ENCODE data around the gene MALRD1. TPM values are rescaled to one million over a fixed set of nuclear protein-coding genes. Genes with fewer than 3 reads are reported as not detected.

MALRD1 gene
- total RNA-seq, 2 donors from 2014 or later = 0.26 to 1.3 TPM

DNA sequence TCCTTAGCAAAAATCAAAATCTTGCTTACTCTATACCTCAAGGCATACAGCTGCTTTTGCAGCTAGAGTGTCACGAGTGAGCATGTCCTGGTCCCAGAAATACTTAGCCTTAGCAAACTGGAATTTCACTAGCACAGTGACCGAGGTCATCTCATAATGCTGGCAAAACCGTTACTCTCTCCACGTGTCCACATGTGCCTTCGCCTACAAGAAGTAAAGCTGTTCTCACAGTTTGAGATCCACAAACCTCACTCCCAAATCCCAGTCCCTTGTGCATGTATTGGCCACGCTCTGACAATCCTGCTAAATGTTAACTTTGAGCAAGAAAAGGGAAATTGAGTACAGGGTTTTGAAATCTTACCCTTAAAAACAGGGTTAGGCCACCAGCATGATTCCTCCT is 656.6 kb downstream of the MALRD1 start:
- H3K36me3 ChIP-seq (replicated peaks in 1 of 2; ENCODE audit: insufficient read depth in 1 of 2, low read depth in 2 of 2) = no peaks in the 10 kb centered on the region
- no peak overlapping the region for H3K4me3 ChIP-seq
- intact Hi-C loops (cut with DNase I) = no loop called here
- no peaks in the 10 kb centered on the region for H3K27me3 ChIP-seq
- WGBS, 2 donors = 58 to 62% methylated on average over 6 of the region's 6 CpGs
- no peaks in the 10 kb centered on the region for H3K4me1 ChIP-seq
- ATAC-seq (no peak), DNase-seq (no peak)
- no peaks in the 10 kb centered on the region for H3K9me3 ChIP-seq
- TF ChIP-seq POLR2A (IDR thresholded peaks at IDR 0.05) = no peak
- TF ChIP-seq, protein P1, sequence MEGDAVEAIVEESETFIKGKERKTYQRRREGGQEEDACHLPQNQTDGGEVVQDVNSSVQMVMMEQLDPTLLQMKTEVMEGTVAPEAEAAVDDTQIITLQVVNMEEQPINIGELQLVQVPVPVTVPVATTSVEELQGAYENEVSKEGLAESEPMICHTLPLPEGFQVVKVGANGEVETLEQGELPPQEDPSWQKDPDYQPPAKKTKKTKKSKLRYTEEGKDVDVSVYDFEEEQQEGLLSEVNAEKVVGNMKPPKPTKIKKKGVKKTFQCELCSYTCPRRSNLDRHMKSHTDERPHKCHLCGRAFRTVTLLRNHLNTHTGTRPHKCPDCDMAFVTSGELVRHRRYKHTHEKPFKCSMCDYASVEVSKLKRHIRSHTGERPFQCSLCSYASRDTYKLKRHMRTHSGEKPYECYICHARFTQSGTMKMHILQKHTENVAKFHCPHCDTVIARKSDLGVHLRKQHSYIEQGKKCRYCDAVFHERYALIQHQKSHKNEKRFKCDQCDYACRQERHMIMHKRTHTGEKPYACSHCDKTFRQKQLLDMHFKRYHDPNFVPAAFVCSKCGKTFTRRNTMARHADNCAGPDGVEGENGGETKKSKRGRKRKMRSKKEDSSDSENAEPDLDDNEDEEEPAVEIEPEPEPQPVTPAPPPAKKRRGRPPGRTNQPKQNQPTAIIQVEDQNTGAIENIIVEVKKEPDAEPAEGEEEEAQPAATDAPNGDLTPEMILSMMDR (IDR thresholded peaks at IDR 0.05) = no peak
- no peak overlapping the region for H3K27ac ChIP-seq

DNA sequence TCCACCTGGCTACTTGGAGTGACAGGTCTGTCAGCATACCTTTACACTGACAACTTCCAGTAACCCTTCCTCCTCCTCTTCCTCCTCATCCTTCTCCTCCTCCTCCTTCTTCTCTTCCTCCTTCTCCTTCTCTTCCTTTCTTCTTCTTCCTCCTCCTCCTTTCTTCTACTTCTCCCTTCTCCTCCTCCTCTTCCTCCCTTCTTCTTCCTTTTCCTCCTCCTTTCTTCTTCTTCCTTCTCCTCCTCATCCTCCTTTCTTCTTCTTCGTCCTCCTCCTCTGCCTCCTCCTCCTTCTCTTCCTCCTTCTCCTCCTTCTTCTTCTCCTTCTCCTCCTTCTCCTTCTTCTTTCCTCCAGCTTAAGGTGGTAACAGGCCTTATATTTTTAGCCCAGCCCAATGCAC is 658.3 kb downstream of the MALRD1 start:
- DNase-seq = no peak
- no peaks in the 10 kb centered on the region for H3K36me3 ChIP-seq (replicated peaks in 1 of 2; ENCODE audit: insufficient read depth in 1 of 2, low read depth in 2 of 2)
- no peak for ATAC-seq
- WGBS, 2 donors = 71 to 72% methylated on average over 1 of the region's 1 CpG
- H3K9me3 ChIP-seq = peaks cover 0 to 9% (median 0%) of the 10 kb centered on the region in 3 donors
- intact Hi-C loops (cut with DNase I) = no loop called here
- no peak overlapping the region for H3K27ac ChIP-seq
- no peaks in the 10 kb centered on the region for H3K4me1 ChIP-seq
- TF ChIP-seq, protein P1 (IDR thresholded peaks at IDR 0.05) = no peak
- TF ChIP-seq POLR2A (IDR thresholded peaks at IDR 0.05) = no peak
- no peak overlapping the region for H3K4me3 ChIP-seq
- H3K27me3 ChIP-seq = no peaks in the 10 kb centered on the region

DNA sequence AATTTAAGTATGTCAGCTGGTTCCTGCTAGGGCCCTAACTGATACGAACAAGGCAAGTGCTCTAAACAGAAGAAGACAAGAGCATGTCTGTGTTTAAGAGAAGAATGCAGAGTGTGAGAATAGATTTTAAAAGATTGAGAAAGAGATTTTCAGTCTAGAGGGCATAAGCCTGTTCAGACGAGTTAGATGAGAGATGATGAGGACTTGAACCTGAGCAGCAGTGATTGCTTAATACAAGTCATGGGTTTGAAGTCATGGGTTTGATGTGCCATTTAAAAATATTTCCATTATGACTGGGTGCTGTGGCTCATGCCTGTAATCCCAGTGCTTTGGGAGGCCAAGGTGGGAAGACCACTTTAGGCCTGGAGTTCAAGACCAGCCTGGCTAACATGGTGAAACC is 658.8 kb downstream of the MALRD1 start:
- WGBS, 2 donors = 50 to 68% methylated on average over 2 of the region's 2 CpGs
- H3K9me3 ChIP-seq = peaks cover 0 to 10% (median 0%) of the 10 kb centered on the region in 3 donors
- TF ChIP-seq POLR2A (IDR thresholded peaks at IDR 0.05) = no peak
- TF ChIP-seq, protein P1 (IDR thresholded peaks at IDR 0.05) = no peak
- no peak overlapping the region for H3K4me3 ChIP-seq
- ATAC-seq = no peak
- no peaks in the 10 kb centered on the region for H3K4me1 ChIP-seq
- H3K36me3 ChIP-seq (replicated peaks in 1 of 2; ENCODE audit: insufficient read depth in 1 of 2, low read depth in 2 of 2) = no peaks in the 10 kb centered on the region
- intact Hi-C loops (cut with DNase I) = no loop called here
- DNase-seq = no peak
- no peaks in the 10 kb centered on the region for H3K27me3 ChIP-seq
- no peak overlapping the region for H3K27ac ChIP-seq

DNA sequence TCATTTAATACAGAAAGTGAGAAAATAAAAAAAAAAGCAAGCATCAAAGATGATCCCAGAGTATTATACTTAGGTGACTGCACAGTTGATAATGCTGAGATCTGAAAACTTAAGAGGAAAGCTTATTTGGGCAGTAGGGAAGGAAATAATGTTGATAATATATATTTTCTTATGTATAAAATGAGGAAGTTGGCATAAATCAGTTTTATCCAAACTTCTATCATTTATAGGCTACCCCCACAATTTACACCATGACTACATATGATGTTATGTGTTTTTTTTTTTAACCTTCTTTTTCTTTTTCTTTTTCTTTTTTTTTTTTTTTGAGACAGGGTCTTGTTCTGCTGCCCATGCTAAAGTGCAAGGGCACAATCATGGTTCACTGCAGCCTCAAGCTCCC is 659.4 kb downstream of the MALRD1 start:
- no peak for ATAC-seq

DNA sequence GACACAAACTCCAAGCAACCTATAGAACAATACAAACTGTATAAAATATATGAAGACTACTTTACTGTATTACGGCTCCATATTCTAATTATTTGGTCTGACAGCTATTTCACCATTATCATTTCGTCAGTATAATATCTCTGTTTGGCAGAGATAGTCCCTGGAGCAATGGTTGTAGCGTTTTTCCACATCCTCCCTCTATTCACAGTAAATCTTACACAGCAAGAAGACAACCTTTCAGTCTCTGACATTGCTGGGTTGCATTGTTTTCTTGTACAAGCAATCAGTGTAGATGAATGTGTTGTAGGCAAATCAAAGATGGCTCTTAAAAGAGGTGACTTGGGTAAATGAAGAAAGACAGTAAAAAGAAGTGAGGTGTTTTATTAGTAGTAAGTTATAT is 662.0 kb downstream of the MALRD1 start:
- TF ChIP-seq, protein P1 (IDR thresholded peaks at IDR 0.05) = no peak
- no peak for TF ChIP-seq POLR2A (IDR thresholded peaks at IDR 0.05)
- ATAC-seq (no peak), DNase-seq (no peak)
- Histone ChIP-seq H3K4me1 (no peaks in the 10 kb centered on the region), H3K4me3 (no peak overlapping the region), H3K27me3 (no peaks in the 10 kb centered on the region), H3K9me3 (peaks cover 0 to 10% (median 0%) of the 10 kb centered on the region in 3 donors), H3K36me3 (replicated peaks in 1 of 2; ENCODE audit: insufficient read depth in 1 of 2, low read depth in 2 of 2) (no peaks in the 10 kb centered on the region), H3K27ac (no peak overlapping the region)
- 41 to 43% methylated on average over 3 of the region's 3 CpGs for WGBS, 2 donors
- intact Hi-C loops (cut with DNase I) = no loop called here

More for the DNA sequence above, 659.4 kb downstream of the MALRD1 start:
- intact Hi-C loops (cut with DNase I) = no loop called here
- no peaks in the 10 kb centered on the region for H3K4me1 ChIP-seq
- H3K27ac ChIP-seq = no peak overlapping the region
- TF ChIP-seq POLR2A (IDR thresholded peaks at IDR 0.05) = no peak
- H3K9me3 ChIP-seq = peaks cover 0 to 10% (median 0%) of the 10 kb centered on the region in 3 donors
- no peaks in the 10 kb centered on the region for H3K36me3 ChIP-seq (replicated peaks in 1 of 2; ENCODE audit: insufficient read depth in 1 of 2, low read depth in 2 of 2)
- no peaks in the 10 kb centered on the region for H3K27me3 ChIP-seq
- H3K4me3 ChIP-seq = no peak overlapping the region
- no peak for DNase-seq

All from body of pancreas (tissue), 4 donors.